Stimulated activated CD4-positive, alpha-beta T cell treated with anti-CD3 and anti-CD28 coated beads, Interleukin-15, amount 100 ng/mL, for 24 hours (primary cell): ENCODE data around the gene CCSAP.
"Not testable (repeated sequence)": the region's sequence is repeated elsewhere in the genome, so short reads cannot be mapped to it uniquely, and the experiment has no call there.

Experiments
- DNase-seq: peaks from one replicate; pipeline ENCODE4 v3.0.0-alpha.2; 2020

Gene CCSAP

GRCh38 chr1:229325401-229325800 lies 17.4 kb downstream of the CCSAP start:
- DNase-seq, result no peak

GRCh38 chr1:229323885-229324553 lies 18.8 kb downstream of the CCSAP start:
- DNase-seq, result no peak

GRCh38 chr1:229323201-229323600 lies 19.6 kb downstream of the CCSAP start:
- no peak for DNase-seq

GRCh38 chr1:229319487-229319886 lies 23.4 kb downstream of the CCSAP start:
- no peak for DNase-seq

- DNase-seq, result no peak
Measured at GRCh38 chr1:229318056-229318455, 24.8 kb downstream of the CCSAP start.

GRCh38 chr1:229316166-229316565 lies 26.7 kb downstream of the CCSAP start:
- no peak for DNase-seq

- no peak for DNase-seq
Measured at GRCh38 chr1:229310833-229311232, 32.0 kb downstream of the CCSAP start.

GRCh38 chr1:229309684-229310083 lies 33.2 kb downstream of the CCSAP start:
- no peak for DNase-seq

GRCh38 chr1:229309074-229309473 lies 33.8 kb downstream of the CCSAP start:
- no peak for DNase-seq

- no peak for DNase-seq
Measured at GRCh38 chr1:229305392-229305791, 37.5 kb downstream of the CCSAP start.

GRCh38 chr1:229303855-229304254 lies 39.0 kb downstream of the CCSAP start:
- no peak for DNase-seq

- DNase-seq, result no peak
Measured at GRCh38 chr1:229302740-229303139, 40.1 kb downstream of the CCSAP start.

GRCh38 chr1:229300099-229300757 lies 42.6 kb downstream of the CCSAP start:
- no peak for DNase-seq

GRCh38 chr1:229298887-229299503 lies 43.9 kb downstream of the CCSAP start:
- no peak for DNase-seq

GRCh38 chr1:229298420-229298819 lies 44.4 kb downstream of the CCSAP start:
- no peak for DNase-seq

GRCh38 chr1:229297746-229298145 lies 45.1 kb downstream of the CCSAP start:
- DNase-seq, result no peak

- DNase-seq, result no peak
Measured at GRCh38 chr1:229296541-229296941, 46.3 kb downstream of the CCSAP start.

GRCh38 chr1:229295745-229296144 lies 47.1 kb downstream of the CCSAP start:
- DNase-seq, result no peak

GRCh38 chr1:229293528-229294204 lies 49.2 kb downstream of the CCSAP start:
- DNase-seq, result no peak

GRCh38 chr1:229291686-229292085 lies 51.2 kb downstream of the CCSAP start:
- not testable (repeated sequence) for DNase-seq

GRCh38 chr1:229288516-229288915 lies 54.3 kb downstream of the CCSAP start:
- no peak for DNase-seq

GRCh38 chr1:229287267-229287666 lies 55.6 kb downstream of the CCSAP start:
- DNase-seq, result no peak

GRCh38 chr1:229286099-229286766 lies 56.6 kb downstream of the CCSAP start:
- DNase-seq, result no peak
